Occipital lobe (tissue), 2 donors: ENCODE results near the gene GZF1. TPM values are rescaled to one million over a fixed set of nuclear protein-coding genes. Genes with fewer than 3 reads are reported as not detected.

ENCODE experiments used
- DNase-seq: peaks from one replicate; lab custom pipeline; 2025; lab: John Stamatoyannopoulos, UW
- total RNA-seq: library from RNA; depleted of rRNA; stranded (reverse); fragments of >200 nt; gene quantifications from one replicate; pipeline ENCODE4 v1.2.3, GENCODE V29; 2014

GZF1 gene
- total RNA-seq, result 15.4 TPM

- peak; percentile 98 for DNase-seq
Observed at GRCh38 chr20:23361476-23362391, at the start of gene GZF1. Gene GZF1 (plus strand): TSS chr20:23362182. CDS start chr20:23364384, 2,202 bp downstream.

- DNase-seq, result no peak
Observed at GRCh38 chr20:23313271-23313670, 48.7 kb upstream of the GZF1 start.

- no peak for DNase-seq
Observed at GRCh38 chr20:23314699-23315098, 47.3 kb upstream of the GZF1 start.

GRCh38 chr20:23315099-23315498 lies 46.9 kb upstream of the GZF1 start:
- DNase-seq, result no peak

GRCh38 chr20:23316626-23317025 lies 45.4 kb upstream of the GZF1 start:
- DNase-seq, result no peak

- no peak for DNase-seq
Observed at GRCh38 chr20:23317081-23317480, 44.9 kb upstream of the GZF1 start.

GRCh38 chr20:23318347-23318746 lies 43.6 kb upstream of the GZF1 start:
- no peak for DNase-seq

- no peak for DNase-seq
Observed at GRCh38 chr20:23320317-23320716, 41.7 kb upstream of the GZF1 start.

- no peak for DNase-seq
Observed at GRCh38 chr20:23325107-23325506, 36.9 kb upstream of the GZF1 start.

GRCh38 chr20:23326774-23327173 lies 35.2 kb upstream of the GZF1 start:
- no peak for DNase-seq

GRCh38 chr20:23327617-23328333 lies 34.2 kb upstream of the GZF1 start:
- no peak for DNase-seq

- DNase-seq, result no peak
Observed at GRCh38 chr20:23331450-23332350, 30.3 kb upstream of the GZF1 start.

- no peak for DNase-seq
Observed at GRCh38 chr20:23332467-23332866, 29.5 kb upstream of the GZF1 start.

- no peak for DNase-seq
Observed at GRCh38 chr20:23334111-23334510, 27.9 kb upstream of the GZF1 start.

GRCh38 chr20:23335521-23335920 lies 26.5 kb upstream of the GZF1 start:
- DNase-seq, result no peak

GRCh38 chr20:23336476-23336875 lies 25.5 kb upstream of the GZF1 start:
- no peak for DNase-seq

- DNase-seq, result no peak
Observed at GRCh38 chr20:23337312-23337711, 24.7 kb upstream of the GZF1 start.

GRCh38 chr20:23339986-23340385 lies 22.0 kb upstream of the GZF1 start:
- no peak for DNase-seq

GRCh38 chr20:23340524-23340923 lies 21.5 kb upstream of the GZF1 start:
- peak; percentile 64 for DNase-seq

GRCh38 chr20:23341073-23341472 lies 20.9 kb upstream of the GZF1 start:
- DNase-seq, result no peak

GRCh38 chr20:23343590-23343989 lies 18.4 kb upstream of the GZF1 start:
- no peak for DNase-seq

GRCh38 chr20:23344336-23344735 lies 17.6 kb upstream of the GZF1 start:
- no peak for DNase-seq
